Thyroid gland (tissue), 4 donors: Measurements from ENCODE around the gene LTA. TPM values are rescaled to one million over a fixed set of nuclear protein-coding genes. Genes with fewer than 3 reads are reported as not detected.
"Not testable (repeated sequence)": the region's sequence is repeated elsewhere in the genome, so short reads cannot be mapped to it uniquely, and the experiment has no call there.

Source experiments
- DNase-seq, 2 donors: peaks; one replicate each; pipeline ENCODE4 v3.0.0-alpha.2; 2019
- H3K27ac ChIP-seq, 3 donors: fragments of 200-600 bp; sonication (generic); 1 replicate in 2 of 3; 2 replicates in 1 of 3; pipeline ENCODE4 v1.5.1; 2016 to 2019; ENCODE audit warnings: mild to moderate bottlenecking in 1 of 3, moderate library complexity in 1 of 3
- H3K27me3 ChIP-seq: fragments of 200-600 bp; sonication (generic); one replicate; pipeline ENCODE4 v1.5.1; 2019
- H3K36me3 ChIP-seq, 2 donors: fragments of 200-600 bp; sonication (generic); one replicate each; pipeline ENCODE4 v1.5.1; 2016 to 2019
- H3K4me1 ChIP-seq, 2 donors: fragments of 200-600 bp; sonication (generic); one replicate each; pipeline ENCODE4 v1.5.1; 2017 to 2019
- H3K4me3 ChIP-seq, 3 donors: fragments of 200-600 bp; sonication (generic); replicated peaks in 1 of 3; 1 replicate in 2 of 3; 2 replicates in 1 of 3; pipeline ENCODE4 v1.5.1; 2016; ENCODE audit warnings: mild to moderate bottlenecking in 1 of 3
- H3K9me3 ChIP-seq: fragments of 200-600 bp; sonication (generic); one replicate; pipeline ENCODE4 v1.5.1; 2017
- POLR2A ChIP-seq, 2 donors: fragments of 450-650 bp; IDR thresholded peaks; one replicate each; pipeline ENCODE4 v1.6.1; 2017; ENCODE audit warnings: antibody characterized with exemption in 2 of 2, mild to moderate bottlenecking in 2 of 2, moderate library complexity in 1 of 2
- WGBS, 2 donors: methylation state at CpG; one replicate each; pipeline ENCODE4 v1.1.5; 2017; 5-methylcytosine and 5-hydroxymethylcytosine counted together
- intact Hi-C: fragments of 100-400 bp; cut with DNase I; formaldehyde crosslinking; loops from one replicate; pipeline ENCODE4 v1.15.1; 2023
- total RNA-seq, 4 donors: library from RNA; depleted of rRNA; stranded (reverse); fragments of >200 nt; gene quantifications; one replicate each; pipeline ENCODE4 v1.2.3, GENCODE V29; 2016
- TF ChIP-seq, protein P1 (sequence below), 6 experiments: fragments of 200-600 bp in 3 of 6; fragments of 450-650 bp in 3 of 6; sonication (generic) in 3 of 6; IDR thresholded peaks; one replicate each; pipeline ENCODE4 v1.5.1; 2016 to 2019; ENCODE audit warnings: antibody characterized with exemption in 6 of 6, mild to moderate bottlenecking in 2 of 6, inconsistent platforms in 1 of 6, moderate library complexity in 1 of 6

The LTA gene
- total RNA-seq, 4 donors from 2014 or later: not detected

DNA sequence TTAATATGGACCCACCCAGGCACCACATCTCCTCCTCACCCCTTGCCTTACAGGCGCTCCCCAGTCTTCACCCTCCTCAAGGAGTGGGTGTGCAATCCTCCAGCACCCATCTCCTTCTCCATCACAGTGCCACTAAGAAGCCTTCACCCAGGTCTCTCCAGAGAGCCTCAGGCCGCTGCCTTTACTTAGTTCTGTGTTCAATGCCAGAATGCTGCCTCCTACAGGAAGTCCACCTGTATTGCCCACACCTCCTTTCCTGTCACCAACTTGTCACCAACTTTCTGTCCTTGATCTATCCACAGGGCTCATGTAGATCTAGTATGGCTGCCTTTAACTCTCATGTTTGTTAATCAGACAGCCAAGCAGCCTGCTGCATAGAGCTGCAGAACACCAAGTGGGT, 13.4 kb downstream of the LTA start:
- WGBS, 2 donors: 52 to 57% methylated on average over 2 of the region's 2 CpGs
- no peak for DNase-seq
- no peaks in the 10 kb centered on the region for H3K36me3 ChIP-seq
- intact Hi-C loops: no loop called here
- no peak overlapping the region for H3K4me3 ChIP-seq
- no peaks in the 10 kb centered on the region for H3K9me3 ChIP-seq
- peaks cover 10 to 12% of the 10 kb centered on the region in 2 donors for H3K4me1 ChIP-seq
- H3K27ac ChIP-seq: no peak overlapping the region
- H3K27me3 ChIP-seq: no peaks in the 10 kb centered on the region
- TF ChIP-seq POLR2A (IDR thresholded peaks at IDR 0.05): no peak
- TF ChIP-seq, protein P1, sequence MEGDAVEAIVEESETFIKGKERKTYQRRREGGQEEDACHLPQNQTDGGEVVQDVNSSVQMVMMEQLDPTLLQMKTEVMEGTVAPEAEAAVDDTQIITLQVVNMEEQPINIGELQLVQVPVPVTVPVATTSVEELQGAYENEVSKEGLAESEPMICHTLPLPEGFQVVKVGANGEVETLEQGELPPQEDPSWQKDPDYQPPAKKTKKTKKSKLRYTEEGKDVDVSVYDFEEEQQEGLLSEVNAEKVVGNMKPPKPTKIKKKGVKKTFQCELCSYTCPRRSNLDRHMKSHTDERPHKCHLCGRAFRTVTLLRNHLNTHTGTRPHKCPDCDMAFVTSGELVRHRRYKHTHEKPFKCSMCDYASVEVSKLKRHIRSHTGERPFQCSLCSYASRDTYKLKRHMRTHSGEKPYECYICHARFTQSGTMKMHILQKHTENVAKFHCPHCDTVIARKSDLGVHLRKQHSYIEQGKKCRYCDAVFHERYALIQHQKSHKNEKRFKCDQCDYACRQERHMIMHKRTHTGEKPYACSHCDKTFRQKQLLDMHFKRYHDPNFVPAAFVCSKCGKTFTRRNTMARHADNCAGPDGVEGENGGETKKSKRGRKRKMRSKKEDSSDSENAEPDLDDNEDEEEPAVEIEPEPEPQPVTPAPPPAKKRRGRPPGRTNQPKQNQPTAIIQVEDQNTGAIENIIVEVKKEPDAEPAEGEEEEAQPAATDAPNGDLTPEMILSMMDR (IDR thresholded peaks at IDR 0.05): no peak

DNA sequence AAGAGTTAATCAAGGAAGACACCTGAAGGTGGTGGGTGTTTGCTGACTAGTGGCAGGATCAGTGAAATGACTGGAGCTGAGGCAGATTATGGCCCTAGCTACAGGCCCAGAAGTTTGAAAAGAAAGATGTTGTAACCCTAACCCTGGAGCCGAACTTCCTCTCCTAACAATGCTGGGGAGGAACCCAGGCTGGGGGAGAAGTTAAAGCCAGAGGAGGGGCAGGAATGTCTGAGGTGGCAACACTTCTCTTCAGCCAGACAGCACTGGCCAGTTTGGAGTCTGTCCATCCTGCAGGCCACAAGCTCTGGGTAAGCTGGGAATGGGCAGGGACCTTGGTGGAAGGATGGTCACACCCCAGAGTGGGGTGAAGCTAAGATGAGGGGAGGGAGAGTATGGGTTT, 13.9 kb downstream of the LTA start, which contains the start of gene LST1:
TSS of gene LST1 (plus strand) at position 270 of the 400 bp plus-strand sequence. CDS start 1,023 bp downstream, outside the sequence.
- H3K4me1 ChIP-seq: peaks cover 7 to 12% of the 10 kb centered on the region in 2 donors
- no peak within 1 kb of the TSS for H3K4me3 ChIP-seq
- H3K9me3 ChIP-seq: no peaks in the 10 kb centered on the region
- no peak for TF ChIP-seq POLR2A (IDR thresholded peaks at IDR 0.05)
- TF ChIP-seq, protein P1 (IDR thresholded peaks at IDR 0.05): no peak
- intact Hi-C loops: no loop called here
- no peak for DNase-seq
- H3K36me3 ChIP-seq: no peaks in the 10 kb centered on the region
- no peaks in the 10 kb centered on the region for H3K27me3 ChIP-seq
- WGBS, 2 donors: 71 to 75% methylated on average over 1 of the region's 1 CpG
- no peak within 1 kb of the TSS for H3K27ac ChIP-seq

DNA sequence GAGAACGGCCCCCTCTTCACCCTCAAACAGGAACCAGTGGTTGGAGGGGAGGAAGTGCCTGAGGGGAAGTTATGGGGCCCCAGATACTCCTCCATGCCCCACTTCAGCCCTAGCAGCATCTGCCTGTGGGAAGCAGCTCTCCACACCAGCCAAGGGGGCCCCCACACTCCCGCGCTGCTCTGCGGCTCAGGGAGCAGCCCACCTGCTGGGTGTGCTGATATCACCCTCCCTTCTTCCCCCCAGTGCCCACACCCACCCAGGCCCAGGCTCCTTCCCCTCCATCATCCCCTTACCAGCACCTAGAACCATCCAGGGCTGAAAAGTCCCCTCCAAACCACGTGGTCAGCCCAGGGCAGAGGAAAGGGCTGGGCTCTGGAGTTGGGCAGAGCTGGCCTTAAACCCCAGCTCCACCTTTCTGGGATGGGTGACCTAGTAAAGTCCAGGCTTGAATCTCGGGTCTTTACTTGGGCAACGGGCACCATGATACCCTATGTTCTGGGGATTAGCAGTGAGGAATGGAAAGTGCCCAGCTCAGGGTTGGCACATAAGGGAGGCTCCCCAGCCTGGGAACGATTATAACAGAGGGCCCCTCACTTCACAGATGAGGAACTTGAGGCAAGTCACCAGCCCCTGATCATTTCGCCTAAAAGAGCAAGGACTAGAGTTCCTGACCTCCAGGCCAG, 14.7 kb downstream of the LTA start:
- no peaks in the 10 kb centered on the region for H3K36me3 ChIP-seq
- peaks cover 2 to 8% of the 10 kb centered on the region in 2 donors for H3K4me1 ChIP-seq
- TF ChIP-seq, protein P1 (IDR thresholded peaks at IDR 0.05): no peak
- TF ChIP-seq POLR2A (IDR thresholded peaks at IDR 0.05): no peak
- no peaks in the 10 kb centered on the region for H3K27me3 ChIP-seq
- H3K4me3 ChIP-seq: no peak overlapping the region
- intact Hi-C loops: no loop called here
- H3K27ac ChIP-seq: no peak overlapping the region
- WGBS, 2 donors: 63 to 70% methylated on average over 8 to 9 of the region's 9 CpGs
- DNase-seq: no peak
- no peaks in the 10 kb centered on the region for H3K9me3 ChIP-seq

DNA sequence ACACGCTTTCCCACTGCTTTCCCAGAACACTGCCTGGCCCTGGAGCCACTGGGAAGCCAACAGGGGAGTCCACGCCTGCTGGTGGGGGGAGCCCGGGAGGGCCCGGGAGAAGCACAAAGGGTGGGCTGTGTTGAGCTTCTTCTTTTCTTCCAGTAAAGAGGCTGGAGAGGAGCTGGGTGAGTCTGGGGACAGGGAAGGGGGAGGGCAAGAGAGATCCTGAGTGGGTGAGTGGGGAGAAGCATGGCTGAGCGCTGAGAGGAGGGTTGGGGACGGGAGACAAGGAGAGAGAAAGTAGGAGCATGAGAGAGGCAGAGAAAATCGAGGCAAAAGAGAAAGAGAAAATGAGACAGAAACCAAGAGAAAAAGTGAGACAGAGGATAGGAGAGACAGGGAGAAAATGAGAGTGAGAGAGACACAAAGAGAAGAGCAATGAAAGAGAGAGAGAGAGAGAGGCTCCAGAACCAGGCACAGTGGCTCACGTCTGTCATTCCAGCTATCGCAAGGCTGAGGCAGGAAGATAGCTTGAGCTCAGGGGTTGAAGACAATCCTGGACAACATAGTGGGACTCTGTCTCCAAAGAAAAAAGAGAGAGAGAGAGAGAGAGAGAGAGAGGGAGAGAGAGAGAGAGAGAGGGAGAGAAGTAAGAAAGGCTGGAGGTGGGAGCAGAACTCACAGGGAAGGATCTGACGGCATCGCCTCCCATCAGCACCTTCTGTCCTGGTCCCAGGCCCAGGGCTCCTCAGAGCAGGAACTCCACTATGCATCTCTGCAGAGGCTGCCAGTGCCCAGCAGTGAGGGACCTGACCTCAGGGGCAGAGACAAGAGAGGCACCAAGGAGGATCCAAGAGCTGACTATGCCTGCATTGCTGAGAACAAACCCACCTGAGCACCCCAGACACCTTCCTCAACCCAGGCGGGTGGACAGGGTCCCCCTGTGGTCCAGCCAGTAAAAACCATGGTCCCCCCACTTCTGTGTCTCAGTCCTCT, 16.0 kb downstream of the LTA start:
- Histone ChIP-seq H3K27ac (no peak overlapping the region), H3K4me3 (no peak overlapping the region), H3K4me1 (no peaks in the 10 kb centered on the region), H3K36me3 (no peaks in the 10 kb centered on the region), H3K27me3 (no peaks in the 10 kb centered on the region), H3K9me3 (no peaks in the 10 kb centered on the region)
- TF ChIP-seq POLR2A (IDR thresholded peaks at IDR 0.05): no peak
- 55 to 61% methylated on average over 11 to 12 of the region's 12 CpGs for WGBS, 2 donors
- DNase-seq: no peak
- intact Hi-C loops: no loop called here

DNA sequence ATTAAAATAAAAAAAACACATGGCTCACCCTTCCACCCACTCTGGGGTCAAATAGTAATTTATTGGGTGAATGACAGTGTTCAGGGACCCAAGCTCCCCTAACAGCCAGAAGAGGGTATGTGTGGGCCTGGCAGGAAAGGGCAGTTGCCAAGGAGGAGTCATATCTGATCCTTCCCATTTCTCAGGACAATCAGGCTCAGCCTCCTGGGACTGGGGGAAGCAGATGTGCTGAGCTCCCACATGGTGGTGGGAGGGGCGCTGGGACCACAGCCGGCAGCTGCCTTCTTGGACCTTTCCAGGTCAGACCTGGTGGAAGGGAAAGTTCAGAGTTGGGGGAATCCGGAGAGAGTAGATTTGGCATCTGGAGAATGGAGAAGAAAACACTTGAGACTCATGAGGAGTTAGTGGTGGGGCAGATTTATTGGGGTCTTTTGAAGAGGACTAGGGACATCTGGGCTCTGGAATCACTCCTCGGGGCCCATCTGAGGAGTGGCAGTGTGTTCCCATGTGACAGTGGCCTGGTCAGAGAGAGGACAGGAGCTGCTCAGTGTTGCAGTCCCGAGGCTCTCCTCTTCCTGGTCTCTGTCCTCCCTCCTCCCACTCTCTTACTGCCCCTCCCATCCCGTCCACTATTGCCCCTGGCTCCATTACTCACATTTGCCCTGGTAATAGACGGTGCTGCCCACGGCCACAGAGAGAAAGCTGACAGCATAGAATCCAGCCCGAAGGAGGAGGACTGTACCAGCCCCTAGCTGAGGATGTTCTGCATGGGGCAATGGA, 17.0 kb downstream of the LTA start:
- 61 to 65% methylated on average over 9 of the region's 9 CpGs for WGBS, 2 donors
- Histone ChIP-seq H3K4me1 (no peaks in the 10 kb centered on the region), H3K36me3 (no peaks in the 10 kb centered on the region), H3K9me3 (no peaks in the 10 kb centered on the region), H3K4me3 (no peak overlapping the region), H3K27me3 (no peaks in the 10 kb centered on the region), H3K27ac (no peak overlapping the region)
- TF ChIP-seq POLR2A (IDR thresholded peaks at IDR 0.05): no peak
- intact Hi-C loops: no loop called here
- no peak for DNase-seq

DNA sequence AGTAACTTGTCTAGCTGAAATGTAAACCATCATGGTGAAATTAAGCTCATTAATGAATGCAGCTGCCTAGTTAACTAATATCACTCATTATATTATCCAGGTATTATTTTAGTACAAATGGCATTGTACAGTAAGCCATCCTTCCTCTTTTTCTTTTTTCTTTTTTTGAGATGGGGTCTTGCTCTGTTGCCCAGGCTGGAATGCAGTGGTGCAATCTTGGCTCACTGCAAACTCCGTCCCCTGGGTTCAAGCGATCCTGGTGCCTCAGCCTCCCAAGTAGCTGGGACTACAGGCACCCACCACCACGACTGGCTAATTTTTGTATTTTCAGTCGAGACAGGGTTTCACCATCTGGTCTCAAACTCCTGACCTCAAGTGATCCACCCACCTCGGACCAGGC, 18.6 kb downstream of the LTA start:
- H3K4me3 ChIP-seq, H3K9me3 ChIP-seq, DNase-seq, H3K27ac ChIP-seq, intact Hi-C loops, H3K36me3 ChIP-seq, H3K4me1 ChIP-seq, H3K27me3 ChIP-seq: not testable (repeated sequence)
- 71 to 90% methylated on average over 5 of the region's 5 CpGs for WGBS, 2 donors
